ENCODE data around the gene ZNF48.
A peak's percentile ranks its signal among the peaks of the same experiment; 100 is the strongest.
"Not testable (repeated sequence)": the region's sequence is repeated elsewhere in the genome, so short reads cannot be mapped to it uniquely, and the experiment has no call there.

ZNF48 gene

DNA sequence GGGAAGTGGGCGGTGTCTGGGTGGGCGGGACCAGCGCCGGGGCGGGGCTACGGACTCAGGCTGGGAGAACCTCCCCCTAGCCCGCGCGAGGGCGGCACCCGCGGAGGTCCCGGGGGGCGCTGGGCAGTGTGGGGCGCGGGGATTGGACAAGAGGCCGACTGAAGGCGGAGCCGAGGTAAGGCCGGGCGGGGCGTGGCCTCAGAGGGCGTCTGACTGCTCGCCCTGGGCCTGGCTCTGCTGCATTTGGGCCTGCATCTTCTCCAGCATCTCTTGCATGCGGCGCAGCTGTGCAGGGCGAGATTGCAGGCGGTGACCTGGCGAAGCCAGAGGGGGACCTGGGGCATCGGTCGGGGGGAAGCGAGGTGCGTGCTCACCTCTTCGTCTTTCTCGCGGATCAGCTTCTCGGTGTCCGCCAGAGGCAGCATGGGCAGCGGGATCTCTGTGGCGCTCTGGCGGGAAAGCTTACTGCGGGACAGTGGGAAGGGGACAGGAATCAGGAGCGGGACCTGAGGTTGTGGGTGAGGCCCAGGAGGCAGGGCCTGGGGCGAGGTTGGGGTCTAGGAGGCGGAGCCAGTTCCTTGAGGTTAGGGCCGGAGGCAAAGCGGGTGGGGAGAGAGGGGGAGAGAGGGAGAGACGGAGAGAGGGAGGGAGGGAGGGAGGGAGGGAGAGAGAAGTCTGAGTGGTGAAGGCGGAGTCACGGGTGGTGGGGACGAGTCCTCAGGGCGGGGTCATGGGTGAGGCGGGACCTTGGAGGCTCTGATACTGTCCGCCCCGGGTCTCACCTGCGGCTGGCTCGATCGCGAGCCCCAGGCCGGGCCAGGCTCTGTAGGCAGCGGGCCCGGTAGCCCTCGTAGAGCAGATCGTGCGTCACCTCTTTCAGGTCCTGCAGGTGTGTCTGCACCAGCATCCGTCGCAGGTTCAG lies 16.7 kb upstream of the ZNF48 start:
- DNase-seq (ENCODE audit: low read depth): peak; percentile 100

DNA sequence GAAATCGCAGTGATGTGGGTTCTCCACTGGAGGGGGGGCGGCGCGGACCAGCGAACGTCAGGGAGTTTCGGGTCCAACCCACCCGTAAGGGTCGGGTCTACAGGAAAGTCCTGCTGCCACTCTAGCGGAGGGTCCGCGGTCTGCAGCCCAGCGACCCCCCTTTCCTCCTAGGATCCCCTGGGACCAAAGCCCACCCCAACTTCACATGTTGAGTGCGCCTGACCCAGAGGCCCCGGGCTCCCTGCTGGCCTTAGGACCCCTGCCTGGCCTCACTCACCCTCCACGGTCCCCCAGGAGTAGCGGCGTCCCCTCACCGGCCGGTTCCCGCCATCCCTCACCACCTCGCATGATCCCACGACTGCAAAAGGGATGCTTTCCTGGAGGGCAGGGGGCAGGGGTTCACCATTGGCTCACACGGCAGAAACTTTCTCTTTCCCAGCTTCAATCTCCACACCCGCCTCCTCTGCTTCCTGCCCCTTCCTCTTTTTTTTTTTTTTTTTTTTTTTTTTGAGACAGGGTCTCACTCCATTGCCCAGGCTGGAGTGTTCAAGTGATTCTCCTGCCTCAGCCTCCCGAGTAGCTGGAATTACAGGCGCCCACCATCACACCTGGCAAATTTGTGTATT lies 15.9 kb upstream of the ZNF48 start:
- no peak for DNase-seq (ENCODE audit: low read depth)

- DNase-seq (ENCODE audit: low read depth): no peak
Observed at GRCh38 chr16:30380072-30380802, 15.0 kb upstream of the ZNF48 start.

GRCh38 chr16:30380803-30381208 lies 14.4 kb upstream of the ZNF48 start:
- DNase-seq (ENCODE audit: low read depth): no peak

- DNase-seq (ENCODE audit: low read depth): no peak
Observed at GRCh38 chr16:30381291-30382041, 13.8 kb upstream of the ZNF48 start.

DNA sequence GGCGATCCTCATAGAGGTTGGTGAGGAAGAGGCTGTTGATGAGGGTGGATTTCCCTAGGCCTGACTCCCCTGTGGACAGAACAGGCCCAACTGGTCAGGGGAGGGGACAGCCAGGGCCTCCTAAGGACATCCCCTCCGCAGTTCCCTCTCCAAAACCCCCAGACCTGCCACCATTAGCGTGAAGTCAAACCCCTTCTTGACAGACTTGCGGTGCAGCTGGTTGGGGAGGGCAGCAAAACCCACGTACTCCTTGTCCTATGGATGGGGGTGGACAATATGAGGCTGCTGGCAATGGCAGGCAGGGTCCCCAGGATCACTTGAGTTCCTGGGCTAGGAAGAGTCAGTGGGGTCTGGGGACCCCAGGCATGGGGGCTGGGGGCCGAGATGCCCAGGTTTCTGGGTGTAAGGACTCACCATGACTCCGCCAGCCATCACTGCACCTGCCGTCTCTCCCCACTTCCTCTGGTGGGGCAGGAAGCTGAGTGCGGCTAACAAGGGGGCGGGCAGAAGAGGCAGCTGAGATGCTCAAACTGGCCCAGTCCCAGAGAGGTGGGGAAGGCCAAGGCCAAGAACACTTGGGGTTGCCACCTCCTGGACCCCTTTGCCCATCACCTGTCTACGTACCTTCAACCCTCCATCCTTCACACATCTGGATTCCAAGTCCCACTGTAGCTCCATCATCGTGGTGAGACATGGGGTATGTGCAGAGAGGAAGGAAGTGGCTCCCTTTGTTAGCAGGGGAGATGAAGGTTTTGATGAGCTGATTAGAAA lies 12.9 kb upstream of the ZNF48 start, which contains the start of gene SEPTIN1:
Gene SEPTIN1, minus strand, starts transcription at position 451 of the 771 bp plus-strand sequence. Its CDS starts 19 bp downstream, at position 432.
- peak; percentile 69 for DNase-seq (ENCODE audit: low read depth)

GRCh38 chr16:30383521-30383920 lies 11.7 kb upstream of the ZNF48 start:
- no peak for DNase-seq (ENCODE audit: low read depth)

DNA sequence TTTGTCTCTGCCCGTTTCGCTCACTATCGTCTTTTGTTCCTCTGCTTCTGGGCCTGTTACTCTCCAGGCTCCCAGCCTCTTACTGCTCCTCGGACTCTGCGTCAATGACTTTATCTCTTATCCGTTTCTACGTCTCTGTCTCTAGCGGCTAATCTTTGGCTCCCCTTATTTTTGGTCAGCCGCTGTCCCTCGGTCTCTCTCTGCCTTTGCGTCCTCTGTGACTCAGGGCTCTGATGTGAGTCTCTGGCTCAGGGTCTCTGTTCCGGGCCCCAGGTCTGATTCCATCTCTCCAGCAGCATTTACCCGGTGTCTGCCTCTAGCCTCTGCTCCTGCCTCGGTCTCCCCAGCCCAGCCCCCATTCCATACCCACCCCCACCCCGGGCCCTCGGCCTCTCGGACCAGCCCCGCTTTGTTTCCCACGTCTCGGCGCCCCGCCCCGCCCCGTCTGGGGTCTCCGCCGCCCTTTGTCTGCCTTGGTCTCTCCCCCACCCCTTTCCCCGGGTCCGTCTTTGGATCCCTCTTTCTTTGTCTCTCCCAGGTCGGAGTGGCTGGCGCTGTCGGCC lies 547 bp upstream of the ZNF48 start:
- DNase-seq (ENCODE audit: low read depth): no peak

DNA sequence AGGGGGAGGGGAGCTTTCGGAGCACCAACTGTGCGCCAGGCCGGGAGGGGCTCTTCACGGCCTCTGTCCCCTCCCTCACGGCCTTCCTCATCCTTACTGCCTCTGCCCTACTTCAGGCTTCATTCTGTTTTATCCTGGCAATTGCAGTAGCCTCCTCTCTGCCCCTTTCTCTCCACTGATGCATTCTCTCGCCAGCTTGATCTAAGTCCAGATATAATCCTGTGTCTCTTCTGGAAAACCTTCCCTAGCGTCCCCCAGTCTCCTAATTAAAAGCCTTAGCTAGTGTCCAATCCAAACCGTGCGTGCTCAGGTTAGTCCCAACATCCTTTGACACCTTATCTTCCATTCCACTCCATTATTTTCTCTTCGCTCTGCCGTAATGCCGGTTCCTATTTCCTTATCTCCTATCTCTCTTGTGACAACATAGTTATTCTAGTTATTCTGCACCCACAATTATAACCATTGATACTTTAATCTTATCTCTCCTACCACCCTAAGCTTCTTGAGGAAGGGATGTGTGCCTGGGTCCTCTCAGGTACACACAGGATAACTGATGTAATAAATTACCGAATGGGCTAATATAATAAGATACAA lies 869 bp downstream of the ZNF48 start:
- no peak for DNase-seq (ENCODE audit: low read depth)

GRCh38 chr16:30396627-30397026 lies 1.4 kb downstream of the ZNF48 start:
- not testable (repeated sequence) for DNase-seq (ENCODE audit: low read depth)

- no peak for DNase-seq (ENCODE audit: low read depth)
Observed at GRCh38 chr16:30397056-30397455, 1.8 kb downstream of the ZNF48 start.

GRCh38 chr16:30397776-30398660 lies 2.8 kb downstream of the ZNF48 start:
- DNase-seq (ENCODE audit: low read depth): no peak

DNA sequence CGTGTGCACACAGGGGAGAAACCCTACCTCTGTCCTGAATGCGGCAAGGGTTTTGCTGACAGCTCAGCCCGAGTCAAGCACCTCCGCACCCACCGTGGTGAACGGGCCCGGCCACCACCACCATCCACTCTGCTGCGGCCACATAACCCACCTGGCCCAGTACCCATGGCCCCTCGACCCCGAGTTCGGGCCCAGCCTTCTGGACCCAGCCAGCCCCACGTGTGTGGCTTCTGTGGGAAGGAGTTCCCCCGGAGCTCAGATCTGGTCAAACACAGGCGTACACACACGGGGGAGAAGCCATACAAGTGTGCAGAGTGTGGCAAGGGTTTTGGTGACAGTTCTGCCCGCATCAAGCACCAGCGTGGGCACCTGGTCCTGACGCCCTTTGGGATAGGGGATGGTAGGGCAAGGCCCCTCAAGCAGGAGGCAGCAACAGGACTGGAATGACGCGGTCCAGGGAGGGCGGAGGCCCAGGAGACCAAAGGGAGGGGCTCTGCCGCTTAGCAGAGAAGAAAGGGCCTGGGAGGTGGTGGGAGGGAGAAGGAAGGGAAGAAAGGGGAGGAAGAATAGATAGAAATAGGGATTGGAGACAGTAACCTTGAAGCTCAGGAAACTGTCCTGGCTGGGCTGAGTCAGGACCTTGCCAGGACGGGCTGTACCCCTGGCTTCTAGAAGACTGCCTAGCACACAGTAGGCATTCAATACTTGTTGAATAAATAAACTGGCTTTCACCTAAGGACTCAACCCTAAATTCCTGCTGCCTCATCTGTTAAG lies 3.6 kb downstream of the ZNF48 start:
- no peak for DNase-seq (ENCODE audit: low read depth)

DNA sequence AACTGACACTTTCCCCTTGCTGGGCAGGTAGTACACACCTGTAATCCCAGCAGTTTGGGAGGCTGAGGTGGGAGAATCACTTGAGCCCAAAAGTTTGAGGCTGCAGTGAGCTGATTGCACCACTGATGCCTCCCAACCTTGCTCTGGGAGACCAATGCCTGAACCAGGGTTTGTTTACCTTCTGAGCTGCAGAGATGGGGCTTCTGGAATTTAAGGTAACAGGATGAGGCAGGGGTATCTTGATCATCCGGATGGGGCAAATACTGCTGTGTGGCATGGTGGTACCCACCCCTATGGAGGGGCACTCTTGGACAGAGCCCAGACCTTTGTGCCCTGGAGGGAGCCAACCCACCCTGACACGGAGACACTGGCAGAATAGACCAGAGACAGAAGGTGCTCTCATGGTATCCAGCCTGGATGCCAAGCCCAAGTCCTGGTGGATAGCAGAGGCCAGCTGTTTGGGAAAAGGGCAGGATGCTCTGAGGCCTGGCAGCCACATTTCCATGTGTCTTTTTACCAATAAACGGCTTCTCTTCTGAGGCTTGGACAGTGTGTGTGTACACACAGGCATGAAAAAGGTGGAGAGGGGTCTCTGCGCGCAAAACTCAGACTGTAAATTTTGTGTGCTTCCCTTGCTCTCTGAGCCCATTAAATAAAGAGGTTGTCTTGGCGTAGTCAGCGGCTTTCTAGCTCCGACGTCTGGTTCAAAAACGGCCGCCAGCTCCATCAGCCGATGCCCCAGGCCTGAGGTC lies 4.4 kb downstream of the ZNF48 start:
- no peak for DNase-seq (ENCODE audit: low read depth)

DNA sequence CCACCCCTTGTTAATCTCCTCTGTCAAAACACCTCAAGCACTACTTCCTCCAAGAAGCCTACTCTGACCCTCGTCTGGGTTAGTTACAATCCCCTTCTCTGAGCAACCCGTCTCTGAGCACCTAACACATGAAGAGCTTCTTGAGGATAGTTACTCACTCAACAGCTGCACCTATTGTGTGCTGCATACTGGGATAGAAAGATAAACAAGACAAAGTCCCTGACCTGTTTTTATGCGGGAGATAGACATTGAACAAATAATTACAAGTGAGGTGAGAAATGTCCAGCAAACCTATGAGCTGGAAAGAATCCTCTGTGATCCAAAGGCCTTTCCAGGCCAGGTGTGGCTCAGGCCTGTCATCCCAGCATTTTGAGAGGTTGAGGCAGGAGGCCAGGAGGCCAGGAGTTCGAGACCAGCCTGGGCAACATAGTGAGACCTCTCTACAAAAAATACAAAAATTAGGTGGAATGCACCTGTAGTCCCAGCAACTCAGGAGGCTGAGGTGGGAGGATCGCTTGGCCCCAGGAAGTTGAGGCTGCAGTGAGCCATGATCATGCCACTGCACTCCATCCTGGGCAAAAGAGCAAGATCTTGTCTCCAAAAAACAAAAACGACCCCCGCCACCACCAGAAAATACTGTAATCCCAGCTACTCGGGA lies 6.7 kb downstream of the ZNF48 start:
- DNase-seq (ENCODE audit: low read depth): no peak

DNA sequence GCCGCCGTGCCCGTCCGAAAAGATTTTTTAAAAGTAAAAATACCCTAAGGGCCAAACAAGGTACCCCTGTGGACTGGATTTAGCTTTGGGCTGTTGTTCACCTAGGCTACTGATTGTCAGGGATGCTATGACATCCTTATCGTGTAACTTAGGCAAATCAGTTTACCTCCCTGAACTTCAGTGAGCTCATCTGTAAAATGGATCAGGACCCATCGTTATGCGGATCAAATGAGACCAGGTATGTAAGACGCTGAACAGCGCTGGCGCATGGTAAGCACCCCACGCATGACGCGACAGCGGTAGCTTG lies 11.5 kb downstream of the ZNF48 start:
- no peak for DNase-seq (ENCODE audit: low read depth)

DNA sequence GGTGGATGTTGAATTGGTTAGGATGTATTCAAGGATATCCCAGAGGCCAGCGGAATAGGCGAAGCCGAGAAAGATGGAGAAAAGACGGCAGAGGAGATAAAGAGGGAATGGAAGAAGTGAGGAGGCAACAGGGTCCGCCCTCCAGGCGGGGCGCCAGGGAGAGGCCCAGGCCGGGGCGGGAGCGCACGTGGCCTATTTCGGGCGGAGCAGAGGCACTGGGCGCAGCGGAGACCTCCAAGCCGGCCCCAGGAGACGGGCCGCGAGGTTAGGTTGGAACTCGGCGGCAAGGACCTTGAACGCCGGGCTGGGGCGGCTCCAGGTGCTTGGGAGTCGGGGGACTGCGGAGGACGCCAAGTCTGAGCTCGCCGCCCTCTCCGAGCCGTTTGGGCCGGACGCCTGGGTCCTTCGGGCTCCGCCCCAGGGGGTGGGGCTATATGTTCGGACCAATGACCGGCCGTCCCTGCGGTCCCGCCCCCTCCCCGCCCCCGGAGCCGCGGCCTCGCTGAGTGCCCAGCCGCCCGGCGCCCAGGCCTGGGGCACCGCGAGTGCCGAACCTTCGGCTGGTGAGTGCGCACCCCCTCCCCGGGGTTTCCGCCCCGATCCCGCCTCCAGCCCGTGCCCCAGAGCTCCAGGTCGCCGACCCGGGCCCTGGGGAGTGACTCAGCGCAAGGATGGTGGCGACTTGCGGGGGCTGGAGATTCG lies 12.0 kb downstream of the ZNF48 start, which contains the start of gene ZNF771:
Gene ZNF771, plus strand, starts transcription at position 505 of the 702 bp plus-strand sequence. CDS start 448 bp downstream, outside the sequence.
- peak; percentile 92 for DNase-seq (ENCODE audit: low read depth)

All from activated T-cell treated with anti-CD3 and anti-CD28 coated beads for 48 hours (primary cell).